ENCODE results near the gene GP9. TPM values are rescaled to one million over a fixed set of nuclear protein-coding genes. Genes with fewer than 3 reads are reported as not detected.

Gene GP9
- total and polyA plus RNA-seq, 9 of the 15 experiments (the other 6 are each of a cell fraction or from before 2014, with no cell fraction given) = not detected

- intact Hi-C loops (cut with micrococcal nuclease) = no loop called here
- H3K4me1 ChIP-seq (replicated peaks in 1 of 2; ENCODE audit: control insufficient read depth in 2 of 2, insufficient read depth in 2 of 2, low read length in 2 of 2) = peaks cover 33 to 46% of the 10 kb centered on the region in 2 experiments; a peak in 4 of 5 replicates
- H3K27ac ChIP-seq (ENCODE audit: extremely low read depth, low read depth, low read length) = no peak overlapping the region; the same call in 2 of the 3 replicates
- no peak for TF ChIP-seq ZNF583 (CRISPR knock-in tag; IDR thresholded peaks at IDR 0.05)
- no peak for TF ChIP-seq SMC3 (conservative IDR thresholded peaks at IDR 0.05; ENCODE audit: insufficient read depth, low read depth, low read length)
- peak; percentile 9 for TF ChIP-seq MEIS2 (IDR thresholded peaks at IDR 0.05; ENCODE audit: partially characterized antibody)
- TF ChIP-seq ZNF212 (CRISPR knock-in tag; IDR thresholded peaks at IDR 0.05) = no peak
- TF ChIP-seq ZNF717 (CRISPR knock-in tag; IDR thresholded peaks at IDR 0.05) = no peak
- TF ChIP-seq SMAD3 (CRISPR knock-in tag; conservative IDR thresholded peaks at IDR 0.05) = no peak
- no peak for TF ChIP-seq ZNF512 (tag; IDR thresholded peaks at IDR 0.05)
- TF ChIP-seq RBFOX2 (IDR thresholded peaks at IDR 0.05; ENCODE audit: low read depth, low read length) = no peak
- TF ChIP-seq PKNOX1 (IDR thresholded peaks at IDR 0.05) = no peak
- TF ChIP-seq, protein P1, sequence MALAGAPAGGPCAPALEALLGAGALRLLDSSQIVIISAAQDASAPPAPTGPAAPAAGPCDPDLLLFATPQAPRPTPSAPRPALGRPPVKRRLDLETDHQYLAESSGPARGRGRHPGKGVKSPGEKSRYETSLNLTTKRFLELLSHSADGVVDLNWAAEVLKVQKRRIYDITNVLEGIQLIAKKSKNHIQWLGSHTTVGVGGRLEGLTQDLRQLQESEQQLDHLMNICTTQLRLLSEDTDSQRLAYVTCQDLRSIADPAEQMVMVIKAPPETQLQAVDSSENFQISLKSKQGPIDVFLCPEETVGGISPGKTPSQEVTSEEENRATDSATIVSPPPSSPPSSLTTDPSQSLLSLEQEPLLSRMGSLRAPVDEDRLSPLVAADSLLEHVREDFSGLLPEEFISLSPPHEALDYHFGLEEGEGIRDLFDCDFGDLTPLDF (CRISPR knock-in tag; IDR thresholded peaks at IDR 0.05) = no peak
- no peak for TF ChIP-seq RNF219 (CRISPR knock-in tag; IDR thresholded peaks at IDR 0.05)
- TF ChIP-seq WHSC1 (IDR thresholded peaks at IDR 0.05; ENCODE audit: low read length) = no peak
- TF ChIP-seq, protein P2, sequence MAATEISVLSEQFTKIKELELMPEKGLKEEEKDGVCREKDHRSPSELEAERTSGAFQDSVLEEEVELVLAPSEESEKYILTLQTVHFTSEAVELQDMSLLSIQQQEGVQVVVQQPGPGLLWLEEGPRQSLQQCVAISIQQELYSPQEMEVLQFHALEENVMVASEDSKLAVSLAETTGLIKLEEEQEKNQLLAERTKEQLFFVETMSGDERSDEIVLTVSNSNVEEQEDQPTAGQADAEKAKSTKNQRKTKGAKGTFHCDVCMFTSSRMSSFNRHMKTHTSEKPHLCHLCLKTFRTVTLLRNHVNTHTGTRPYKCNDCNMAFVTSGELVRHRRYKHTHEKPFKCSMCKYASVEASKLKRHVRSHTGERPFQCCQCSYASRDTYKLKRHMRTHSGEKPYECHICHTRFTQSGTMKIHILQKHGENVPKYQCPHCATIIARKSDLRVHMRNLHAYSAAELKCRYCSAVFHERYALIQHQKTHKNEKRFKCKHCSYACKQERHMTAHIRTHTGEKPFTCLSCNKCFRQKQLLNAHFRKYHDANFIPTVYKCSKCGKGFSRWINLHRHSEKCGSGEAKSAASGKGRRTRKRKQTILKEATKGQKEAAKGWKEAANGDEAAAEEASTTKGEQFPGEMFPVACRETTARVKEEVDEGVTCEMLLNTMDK (IDR thresholded peaks at IDR 0.05; ENCODE audit: borderline replicate concordance, insufficient read depth, low read depth, low read length, poor library complexity, severe bottlenecking) = no peak
These were observed 4.0 kb upstream of the GP9 start for GRCh38 chr3:129056451-129057173.

More at GRCh38 chr3:129056451-129057173, 4.0 kb upstream of the GP9 start:
- CTCF ChIA-PET (ENCODE audit: low intra/inter-chr PET ratio) = no interaction called here
- no peak overlapping the region for H3K4me3 ChIP-seq
- H3K79me2 ChIP-seq (ENCODE audit: control insufficient read depth, insufficient read depth, low read length) = no peaks in the 10 kb centered on the region
- in situ Hi-C loops (cut with MboI) = no loop called here
- no peaks in the 10 kb centered on the region for H3K27me3 ChIP-seq (ENCODE audit: control insufficient read depth in 2 of 2, insufficient read depth in 2 of 2, low read length in 2 of 2)
- peak overlapping the region; percentile 47 for H3K4me2 ChIP-seq (ENCODE audit: insufficient read depth, low read length)
- DNase-seq (ENCODE audit: extremely low read depth in 1 of 4, low spot score in 3 of 4) (peak in 2 of 4 experiments; percentile 53 to 55), FAIRE-seq (peak; percentile 52), ATAC-seq (peak; percentile 35)
- no peaks in the 10 kb centered on the region for H3K36me3 ChIP-seq (ENCODE audit: control insufficient read depth, insufficient read depth, low read length)
- H3K9me1 ChIP-seq (ENCODE audit: control insufficient read depth, insufficient read depth, low read length) = no peaks in the 10 kb centered on the region
- no peak overlapping the region; the same call in 1 of the 2 replicates for H2AFZ ChIP-seq (ENCODE audit: low read depth, low read length)
- no peak overlapping the region; a peak in 1 of 4 replicates for H3K9ac ChIP-seq (ENCODE audit: insufficient read depth in 1 of 2, low read depth in 2 of 2, low read length in 2 of 2)
- no TSS peak for BruUV-seq (replicated peaks)
- POLR2A ChIA-PET = interaction anchor here (0.8 kb wide), 1 partner anchor 39 kb away, joined by 3 read pairs; no protein-coding TSS in a partner anchor
- H4K20me1 ChIP-seq (replicated peaks; ENCODE audit: control insufficient read depth, insufficient read depth, low read length) = no peaks in the 10 kb centered on the region
- H3K9me3 ChIP-seq (replicated peaks; ENCODE audit: control insufficient read depth, insufficient read depth, low read depth, low read length) = no peaks in the 10 kb centered on the region
- 2% methylated on average over 9 of the region's 9 CpGs for WGBS (ENCODE audit: insufficient coverage, low coverage, missing lambda C conversion rate)
